A204.1 (cell line): Measurements from ENCODE around the gene VPS33B.
"Not testable (repeated sequence)": the region's sequence is repeated elsewhere in the genome, so short reads cannot be mapped to it uniquely, and the experiment has no call there.

Source experiments
- FAIRE-seq: peaks from 2 replicates; lab custom pipeline; 2012; peaks lifted over from hg19 to GRCh38; lab: Jason Lieb, UNC

VPS33B gene

GRCh38 chr15:91031796-91032195, 9.4 kb upstream of the VPS33B start:
- FAIRE-seq: no peak

- FAIRE-seq: no peak
Measured at GRCh38 chr15:91027677-91028076, 5.3 kb upstream of the VPS33B start.

- no peak for FAIRE-seq
Measured at GRCh38 chr15:91023720-91024119, 1.3 kb upstream of the VPS33B start.

- no peak for FAIRE-seq
Measured at GRCh38 chr15:91022832-91023129, 387 bp upstream of the VPS33B start.

- no peak for FAIRE-seq
Measured at GRCh38 chr15:91021516-91022074, 799 bp downstream of the VPS33B start.

GRCh38 chr15:91018158-91018557, 4.2 kb downstream of the VPS33B start:
- FAIRE-seq: no peak

GRCh38 chr15:91017716-91018115, 4.7 kb downstream of the VPS33B start:
- FAIRE-seq: no peak

- FAIRE-seq: not testable (repeated sequence)
Measured at GRCh38 chr15:91013701-91014100, 8.7 kb downstream of the VPS33B start.

- no peak for FAIRE-seq
Measured at GRCh38 chr15:91007266-91007665, 15.1 kb downstream of the VPS33B start.

- FAIRE-seq: no peak
Measured at GRCh38 chr15:91001209-91001608, 21.2 kb downstream of the VPS33B start.

- FAIRE-seq: no peak
Measured at GRCh38 chr15:90998737-90999136, 23.7 kb downstream of the VPS33B start.

- FAIRE-seq: peak; percentile 94
Measured at GRCh38 chr15:90994417-90995311, 27.7 kb downstream of the VPS33B start, which contains the start of gene PRC1. Gene PRC1, minus strand, starts transcription at chr15:90994535. Its CDS starts 118 bp downstream, at chr15:90994417.

- no peak for FAIRE-seq
Measured at GRCh38 chr15:90994059-90994416, 28.4 kb downstream of the VPS33B start.

- no peak for FAIRE-seq
Measured at GRCh38 chr15:90991587-90992285, 30.7 kb downstream of the VPS33B start.

GRCh38 chr15:90990446-90990845, 31.9 kb downstream of the VPS33B start:
- no peak for FAIRE-seq

GRCh38 chr15:90989040-90989768, 33.2 kb downstream of the VPS33B start:
- FAIRE-seq: no peak

- FAIRE-seq: no peak
Measured at GRCh38 chr15:90988296-90988695, 34.1 kb downstream of the VPS33B start.

- no peak for FAIRE-seq
Measured at GRCh38 chr15:90987561-90988141, 34.7 kb downstream of the VPS33B start.

GRCh38 chr15:90986790-90987507, 35.4 kb downstream of the VPS33B start:
- no peak for FAIRE-seq

- no peak for FAIRE-seq
Measured at GRCh38 chr15:90982135-90982534, 40.3 kb downstream of the VPS33B start.

GRCh38 chr15:90981681-90982080, 40.7 kb downstream of the VPS33B start:
- no peak for FAIRE-seq

- FAIRE-seq: no peak
Measured at GRCh38 chr15:90979582-90979981, 42.8 kb downstream of the VPS33B start.
